Heart left ventricle (tissue), 13 donors: ENCODE measurements around the gene CETN1.

ENCODE experiments used
- POLR2A ChIP-seq, 2 donors: fragments of 450-650 bp; IDR thresholded peaks; one replicate each; pipeline ENCODE4 v1.6.1; 2017; ENCODE audit warnings: antibody characterized with exemption in 2 of 2, mild to moderate bottlenecking in 2 of 2, moderate library complexity in 2 of 2
- TF ChIP-seq, protein P1 (sequence below), 12 donors: fragments of 200-600 bp; sonication (generic) in 4 of 12; IDR thresholded peaks; one replicate each; pipeline versions ENCODE4 v1.5.0 to v1.8.0; 2018 to 2022; ENCODE audit warnings: antibody characterized with exemption in 12 of 12, mild to moderate bottlenecking in 5 of 12
- donor health status: ischemic (EF 13 %, LVEDD 7.1; RV severe dilation, severe dysfunction).
- donor health status: DM: no; HTN: yes; CAD: no.
- donor health status: DM: no; HTN: no; CAD: no.
- donor health status: ischemic (EF 25% LVEDD 6.9; RV normal size, moderate dysfunction).
- donor health status: ischemic (EF 25% LVEDD 5.7; RV mildly dilated, moderate dysfunction).
- donor health status: ischemic (EF 35%, LVEDD 5.7; RV mildly dilated, moderate dysfunction).
- donor health status: nonischemic (EF 11% LVEDD 7.7; RV severe dilation, severe dysfunction).
- donor health status: DM: yes; HTN: yes; CAD: no.
- donor health status: PGD.
- donor health status: ischemic (EF 29% LVEDD 5.4; RV normal size, mild dysfunction).
- donor health status: nonischemic (EF 23%, LVEDD 6.1; RV moderate dilation, normal function).

DNA sequence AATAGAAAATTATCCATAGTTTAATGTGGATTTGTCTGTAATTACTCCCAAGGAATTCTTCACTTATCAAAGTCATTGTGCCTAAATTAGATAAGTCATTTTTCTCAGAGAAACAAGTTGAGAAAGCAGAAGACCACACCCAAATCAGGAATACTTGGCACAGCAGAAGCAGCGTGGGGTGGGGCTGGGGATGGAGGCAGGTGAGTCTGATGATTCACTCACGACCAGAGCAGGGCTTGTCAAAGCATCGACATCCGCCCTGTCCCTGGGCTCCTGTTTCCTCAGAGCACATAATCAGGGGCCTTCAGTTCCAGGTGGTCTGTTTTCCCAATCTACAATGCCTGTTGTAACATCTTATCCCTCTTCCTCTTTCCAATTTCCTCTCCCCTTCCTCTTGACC is 48.2 kb upstream of the CETN1 start:
- TF ChIP-seq, protein P1, sequence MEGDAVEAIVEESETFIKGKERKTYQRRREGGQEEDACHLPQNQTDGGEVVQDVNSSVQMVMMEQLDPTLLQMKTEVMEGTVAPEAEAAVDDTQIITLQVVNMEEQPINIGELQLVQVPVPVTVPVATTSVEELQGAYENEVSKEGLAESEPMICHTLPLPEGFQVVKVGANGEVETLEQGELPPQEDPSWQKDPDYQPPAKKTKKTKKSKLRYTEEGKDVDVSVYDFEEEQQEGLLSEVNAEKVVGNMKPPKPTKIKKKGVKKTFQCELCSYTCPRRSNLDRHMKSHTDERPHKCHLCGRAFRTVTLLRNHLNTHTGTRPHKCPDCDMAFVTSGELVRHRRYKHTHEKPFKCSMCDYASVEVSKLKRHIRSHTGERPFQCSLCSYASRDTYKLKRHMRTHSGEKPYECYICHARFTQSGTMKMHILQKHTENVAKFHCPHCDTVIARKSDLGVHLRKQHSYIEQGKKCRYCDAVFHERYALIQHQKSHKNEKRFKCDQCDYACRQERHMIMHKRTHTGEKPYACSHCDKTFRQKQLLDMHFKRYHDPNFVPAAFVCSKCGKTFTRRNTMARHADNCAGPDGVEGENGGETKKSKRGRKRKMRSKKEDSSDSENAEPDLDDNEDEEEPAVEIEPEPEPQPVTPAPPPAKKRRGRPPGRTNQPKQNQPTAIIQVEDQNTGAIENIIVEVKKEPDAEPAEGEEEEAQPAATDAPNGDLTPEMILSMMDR (IDR thresholded peaks at IDR 0.05) = no peak
- no peak for TF ChIP-seq POLR2A (IDR thresholded peaks at IDR 0.05)
